ENCODE measurements around the gene NBPF3. TPM values are rescaled to one million over a fixed set of nuclear protein-coding genes. Genes with fewer than 3 reads are reported as not detected.

Gene NBPF3
- total RNA-seq, 3 donors from 2014 or later (not counting 1 experiment from before 2014, with no cell fraction given) = 10.4 to 22.6 (median 13.1) TPM

- intact Hi-C loops (cut with micrococcal nuclease) = no loop called here
Observed at GRCh38 chr1:21496886-21497285, 56.9 kb downstream of the NBPF3 start.

GRCh38 chr1:21497466-21498061 lies 57.6 kb downstream of the NBPF3 start:
- Mint-ChIP-seq H3K27ac (no peak overlapping the region), H3K36me3 (no peaks in the 10 kb centered on the region), H3K27me3 (ENCODE audit: low read depth in 2 of 2) (peaks cover 0 to 8% of the 10 kb centered on the region in 2 donors), H3K4me1 (no peaks in the 10 kb centered on the region), H3K4me3 (no peak overlapping the region), H3K9me3 (no peaks in the 10 kb centered on the region)
- no peak for ATAC-seq
- TF ChIP-seq CTCF (IDR thresholded peaks at IDR 0.05) = no peak
- DNase-seq = no peak
- H3K4me1 ChIP-seq (ENCODE audit: control insufficient read depth, insufficient read depth, low read length) = no peaks in the 10 kb centered on the region
- H3K27me3 ChIP-seq (ENCODE audit: control insufficient read depth, insufficient read depth, low read length) = no peaks in the 10 kb centered on the region
- WGBS (ENCODE audit: insufficient coverage) = 87% methylated on average over 7 of the region's 7 CpGs
- H3K9me3 ChIP-seq (ENCODE audit: control insufficient read depth, insufficient read depth, low read length) = no peaks in the 10 kb centered on the region
- intact Hi-C loops (cut with micrococcal nuclease) = no loop called here
- no peak overlapping the region for H3K4me3 ChIP-seq (ENCODE audit: low read length)
- H3K27ac ChIP-seq (ENCODE audit: low read length) = no peak overlapping the region
- no peaks in the 10 kb centered on the region for H3K36me3 ChIP-seq (ENCODE audit: control insufficient read depth, insufficient read depth, low read length)

More at GRCh38 chr1:21496886-21497285, 56.9 kb downstream of the NBPF3 start:
- no peak overlapping the region for H3K4me3 Mint-ChIP-seq
- H3K27me3 ChIP-seq (ENCODE audit: control insufficient read depth, insufficient read depth, low read length) = no peaks in the 10 kb centered on the region
- no peak overlapping the region for H3K4me3 ChIP-seq (ENCODE audit: low read length)
- no peaks in the 10 kb centered on the region for H3K9me3 ChIP-seq (ENCODE audit: control insufficient read depth, insufficient read depth, low read length)
- H3K36me3 Mint-ChIP-seq = no peaks in the 10 kb centered on the region
- H3K4me1 ChIP-seq (ENCODE audit: control insufficient read depth, insufficient read depth, low read length) = no peaks in the 10 kb centered on the region
- no peak overlapping the region for H3K27ac ChIP-seq (ENCODE audit: low read length)
- H3K27me3 Mint-ChIP-seq (ENCODE audit: low read depth in 2 of 2) = peaks cover 0 to 8% of the 10 kb centered on the region in 2 donors
- no peak overlapping the region for H3K27ac Mint-ChIP-seq
- no peak for TF ChIP-seq CTCF (IDR thresholded peaks at IDR 0.05)
- H3K4me1 Mint-ChIP-seq = no peaks in the 10 kb centered on the region
- no peak for ATAC-seq
- no peak for DNase-seq
- no peaks in the 10 kb centered on the region for H3K9me3 Mint-ChIP-seq
- 76% methylated on average over 3 of the region's 3 CpGs for WGBS (ENCODE audit: insufficient coverage)
- no peaks in the 10 kb centered on the region for H3K36me3 ChIP-seq (ENCODE audit: control insufficient read depth, insufficient read depth, low read length)

GRCh38 chr1:21499283-21499950 lies 59.5 kb downstream of the NBPF3 start:
- DNase-seq = no peak
- 90% methylated on average over 1 of the region's 1 CpG for WGBS (ENCODE audit: insufficient coverage)

More at GRCh38 chr1:21499283-21499950, 59.5 kb downstream of the NBPF3 start:
- no peak overlapping the region for H3K4me3 Mint-ChIP-seq
- peaks cover 0 to 11% of the 10 kb centered on the region in 2 donors for H3K27me3 Mint-ChIP-seq (ENCODE audit: low read depth in 2 of 2)
- no peak for TF ChIP-seq CTCF (IDR thresholded peaks at IDR 0.05)
- Histone ChIP-seq H3K9me3 (ENCODE audit: control insufficient read depth, insufficient read depth, low read length) (no peaks in the 10 kb centered on the region), H3K4me1 (ENCODE audit: control insufficient read depth, insufficient read depth, low read length) (no peaks in the 10 kb centered on the region), H3K4me3 (ENCODE audit: low read length) (no peak overlapping the region), H3K27ac (ENCODE audit: low read length) (no peak overlapping the region), H3K27me3 (ENCODE audit: control insufficient read depth, insufficient read depth, low read length) (no peaks in the 10 kb centered on the region), H3K36me3 (ENCODE audit: control insufficient read depth, insufficient read depth, low read length) (no peaks in the 10 kb centered on the region)
- H3K4me1 Mint-ChIP-seq = no peaks in the 10 kb centered on the region
- no peak overlapping the region for H3K27ac Mint-ChIP-seq
- intact Hi-C loops (cut with micrococcal nuclease) = no loop called here
- H3K36me3 Mint-ChIP-seq = no peaks in the 10 kb centered on the region
- ATAC-seq = no peak
- no peaks in the 10 kb centered on the region for H3K9me3 Mint-ChIP-seq

Data from natural killer cell (primary cell).